ENCODE measurements around the gene POFUT2. TPM values are rescaled to one million over a fixed set of nuclear protein-coding genes. Genes with fewer than 3 reads are reported as not detected.

POFUT2 gene
- total RNA-seq, 1 experiment from 2014 or later, result 25.1 TPM

- no peaks in the 10 kb centered on the region for H3K27me3 ChIP-seq (replicated peaks; ENCODE audit: insufficient read depth, low read depth, low read length, poor library complexity)
- ChIA-PET POLR2A (ENCODE audit: low non-redundant PET) (no interaction called here), CTCF (no interaction called here)
- H3K36me3 ChIP-seq (ENCODE audit: insufficient read depth, low read length, poor library complexity, severe bottlenecking), result no peaks in the 10 kb centered on the region
- H3K4me3 ChIP-seq (ENCODE audit: low read depth, low read length, poor library complexity, severe bottlenecking), result no peak overlapping the region
- H3K27ac ChIP-seq (ENCODE audit: low read depth, low read length, poor library complexity, severe bottlenecking), result no peak overlapping the region
- TF ChIP-seq EZH2 (IDR thresholded peaks at IDR 0.05; ENCODE audit: borderline replicate concordance, low read depth, low read length, poor library complexity, severe bottlenecking), result no peak
- TF ChIP-seq CTCF (conservative IDR thresholded peaks at IDR 0.05; ENCODE audit: low read depth, low read length), result no peak
- DNase-seq (ENCODE audit: low spot score), result no peak
- H3K9me3 ChIP-seq (ENCODE audit: low read depth, low read length, poor library complexity, severe bottlenecking), result no peaks in the 10 kb centered on the region
- intact Hi-C loops (cut with micrococcal nuclease; ENCODE audit: unreplicated experiment), result no loop called here
- BruUV-seq (replicated peaks), result no TSS peak
- H3K4me1 ChIP-seq (ENCODE audit: insufficient read depth, low read length, poor library complexity, severe bottlenecking), result no peaks in the 10 kb centered on the region
These were observed 34.7 kb upstream of the POFUT2 start for GRCh38 chr21:45322231-45322959.

GRCh38 chr21:45320261-45321025, 32.7 kb upstream of the POFUT2 start:
- ChIA-PET POLR2A (ENCODE audit: low non-redundant PET) (no interaction called here), CTCF (no interaction called here)
- TF ChIP-seq CTCF (conservative IDR thresholded peaks at IDR 0.05; ENCODE audit: low read depth, low read length), result no peak
- TF ChIP-seq EZH2 (IDR thresholded peaks at IDR 0.05; ENCODE audit: borderline replicate concordance, low read depth, low read length, poor library complexity, severe bottlenecking), result no peak
- no peak for DNase-seq (ENCODE audit: low spot score)
- no peak overlapping the region for H3K27ac ChIP-seq (ENCODE audit: low read depth, low read length, poor library complexity, severe bottlenecking)
- BruUV-seq (replicated peaks), result no TSS peak
- H3K4me1 ChIP-seq (ENCODE audit: insufficient read depth, low read length, poor library complexity, severe bottlenecking), result no peaks in the 10 kb centered on the region
- H3K36me3 ChIP-seq (ENCODE audit: insufficient read depth, low read length, poor library complexity, severe bottlenecking), result no peaks in the 10 kb centered on the region
- no peak overlapping the region for H3K4me3 ChIP-seq (ENCODE audit: low read depth, low read length, poor library complexity, severe bottlenecking)
- H3K9me3 ChIP-seq (ENCODE audit: low read depth, low read length, poor library complexity, severe bottlenecking), result no peaks in the 10 kb centered on the region
- no peaks in the 10 kb centered on the region for H3K27me3 ChIP-seq (replicated peaks; ENCODE audit: insufficient read depth, low read depth, low read length, poor library complexity)
- intact Hi-C loops (cut with micrococcal nuclease; ENCODE audit: unreplicated experiment), result no loop called here

- ChIA-PET CTCF (no interaction called here), POLR2A (ENCODE audit: low non-redundant PET) (no interaction called here)
- no peak for TF ChIP-seq EZH2 (IDR thresholded peaks at IDR 0.05; ENCODE audit: borderline replicate concordance, low read depth, low read length, poor library complexity, severe bottlenecking)
- TF ChIP-seq CTCF (conservative IDR thresholded peaks at IDR 0.05; ENCODE audit: low read depth, low read length), result no peak
- Histone ChIP-seq H3K36me3 (ENCODE audit: insufficient read depth, low read length, poor library complexity, severe bottlenecking) (no peaks in the 10 kb centered on the region), H3K4me1 (ENCODE audit: insufficient read depth, low read length, poor library complexity, severe bottlenecking) (no peaks in the 10 kb centered on the region), H3K9me3 (ENCODE audit: low read depth, low read length, poor library complexity, severe bottlenecking) (no peaks in the 10 kb centered on the region), H3K27ac (ENCODE audit: low read depth, low read length, poor library complexity, severe bottlenecking) (no peak overlapping the region), H3K27me3 (replicated peaks; ENCODE audit: insufficient read depth, low read depth, low read length, poor library complexity) (no peaks in the 10 kb centered on the region), H3K4me3 (ENCODE audit: low read depth, low read length, poor library complexity, severe bottlenecking) (no peak overlapping the region)
- no TSS peak for BruUV-seq (replicated peaks)
- intact Hi-C loops (cut with micrococcal nuclease; ENCODE audit: unreplicated experiment), result no loop called here
- no peak for DNase-seq (ENCODE audit: low spot score)
These were observed 31.9 kb upstream of the POFUT2 start for GRCh38 chr21:45319461-45320211.
